K562 (cell line): ENCODE measurements around the gene ALOXE3. TPM values are rescaled to one million over a fixed set of nuclear protein-coding genes. Genes with fewer than 3 reads are reported as not detected.

Source experiments
- ATAC-seq: fragments of 200-7000 bp; cut with Tn5 transposase; 3 replicates; pipeline ENCODE4 v1.9.1; 2020; ENCODE audit warnings: moderate library complexity
- BruUV-seq: library from RNA; stranded (reverse); fragments of 400-500 nt; replicated peaks from 2 replicates; lab custom pipeline; 2021; lab: Mats Ljungman, UMichigan
- CTCF ChIA-PET: fragments of 300-600 bp; formaldehyde crosslinking; extraction: SDS; loops from one replicate; lab custom pipeline; 2021; ENCODE audit warnings: low intra/inter-chr PET ratio; lab: Yijun Ruan, JAX
- POLR2A ChIA-PET: fragments of 300-600, 350-650 bp; sonication (Branson Sonifier 250); formaldehyde crosslinking; extraction: SDS; loops from one replicate; lab custom pipeline; 2021; ENCODE audit warnings: antibody characterized with exemption, inconsistent platforms; lab: Yijun Ruan, JAX
- DNase-seq, 4 experiments: peaks; one replicate each; pipeline versions ENCODE4 v3.0.0 to v3.0.0-alpha.2; 2011 to 2018; ENCODE audit warnings: low spot score in 3 of 4, mixed read lengths in 3 of 4; ENCODE audit errors: extremely low read depth in 1 of 4
- FAIRE-seq: peaks from 2 replicates; lab custom pipeline; 2011; peaks lifted over from hg19 to GRCh38; lab: Jason Lieb, UNC
- H2AFZ ChIP-seq: 2 replicates; pipeline ENCODE4 v1.6.0; 2011; ENCODE audit warnings: low read depth, low read length, control low read depth, inconsistent platforms
- H3K27ac ChIP-seq: fragments of 200-600 bp; 3 replicates; pipeline ENCODE4 v1.8.0; 2011; ENCODE audit warnings: low read depth, mild to moderate bottlenecking, control low read depth, inconsistent platforms, low read length, moderate library complexity, mixed read lengths; ENCODE audit errors: extremely low read depth
- H3K27me3 ChIP-seq, 2 experiments: fragments of 300-600 bp in 1 of 2; 2 replicates in 1 of 2; 3 replicates in 1 of 2; pipeline versions ENCODE4 v1.6.0 to v1.8.0; 2011; ENCODE audit warnings: inconsistent platforms in 2 of 2, low read length in 2 of 2, mild to moderate bottlenecking in 1 of 2, mixed read lengths in 1 of 2, moderate library complexity in 1 of 2; ENCODE audit not compliant: control insufficient read depth in 2 of 2, insufficient read depth in 2 of 2
- H3K36me3 ChIP-seq: fragments of 300-600 bp; 3 replicates; pipeline ENCODE4 v1.8.0; 2011; ENCODE audit warnings: mild to moderate bottlenecking, low read length, inconsistent platforms; ENCODE audit not compliant: control insufficient read depth, insufficient read depth
- H3K4me1 ChIP-seq, 2 experiments: fragments of 200-600 bp in 1 of 2; replicated peaks in 1 of 2; 2 replicates in 1 of 2; 3 replicates in 1 of 2; pipeline versions ENCODE4 v1.5.1 to v1.8.0; 2011; ENCODE audit warnings: inconsistent platforms in 2 of 2, low read length in 2 of 2, mild to moderate bottlenecking in 1 of 2, mixed read lengths in 1 of 2, moderate library complexity in 1 of 2; ENCODE audit not compliant: control insufficient read depth in 2 of 2, insufficient read depth in 2 of 2
- H3K4me2 ChIP-seq: 2 replicates; pipeline ENCODE4 v1.6.1; 2011; ENCODE audit warnings: low read length, control low read depth, inconsistent platforms, mixed read lengths; ENCODE audit not compliant: insufficient read depth
- H3K4me3 ChIP-seq: fragments of 200-600 bp; sonication (generic), shearing (Covaris generic); 2 replicates; pipeline ENCODE4 v1.5.1; 2016; ENCODE audit warnings: control low read depth, inconsistent platforms
- H3K79me2 ChIP-seq: fragments of 200-600 bp; 3 replicates; pipeline ENCODE4 v1.8.0; 2011; ENCODE audit warnings: low read length, inconsistent platforms; ENCODE audit not compliant: control insufficient read depth, insufficient read depth
- H3K9ac ChIP-seq, 2 experiments: 2 replicates each; pipeline versions ENCODE4 v1.6.0 to v1.6.1; 2011; ENCODE audit warnings: low read depth in 2 of 2, low read length in 2 of 2, control low read depth in 1 of 2, inconsistent platforms in 1 of 2, mild to moderate bottlenecking in 1 of 2, mixed read lengths in 1 of 2; ENCODE audit not compliant: insufficient read depth in 1 of 2
- H3K9me1 ChIP-seq: one replicate; pipeline ENCODE4 v1.6.0; 2011; ENCODE audit warnings: inconsistent platforms, mild to moderate bottlenecking, low read length, moderate library complexity; ENCODE audit not compliant: control insufficient read depth, insufficient read depth
- H3K9me3 ChIP-seq: replicated peaks from 2 replicates; pipeline ENCODE4 v1.5.1; 2011; ENCODE audit warnings: low read depth, low read length, inconsistent platforms; ENCODE audit not compliant: control insufficient read depth, insufficient read depth
- H4K20me1 ChIP-seq: replicated peaks from 2 replicates; pipeline ENCODE4 v1.6.1; 2011; ENCODE audit warnings: low read length, inconsistent platforms, mixed read lengths; ENCODE audit not compliant: control insufficient read depth, insufficient read depth
- CHD2 ChIP-seq: IDR thresholded peaks from 2 replicates; pipeline ENCODE4 v1.6.1; 2011; ENCODE audit warnings: low read depth, low read length
- HDAC1 ChIP-seq, 2 experiments: fragments of 450-650 bp; IDR thresholded peaks; 2 replicates each; pipeline ENCODE4 v1.6.1; 2016 to 2017; ENCODE audit warnings: inconsistent platforms in 1 of 2, mild to moderate bottlenecking in 1 of 2, moderate library complexity in 1 of 2
- HIVEP1 ChIP-seq: fragments of 250-450 bp; sonication (Bioruptor Pico); IDR thresholded peaks from 2 replicates; pipeline ENCODE4 v1.4.0; 2020; ENCODE audit warnings: mild to moderate bottlenecking
- HMG20B ChIP-seq: fragments of 250-450 bp; sonication (Bioruptor Pico); IDR thresholded peaks from 2 replicates; pipeline ENCODE4 v1.5.0; 2021; ENCODE audit warnings: mild to moderate bottlenecking
- NFATC3 ChIP-seq: fragments of 450-650 bp; IDR thresholded peaks from 2 replicates; pipeline ENCODE4 v1.6.1; 2017; ENCODE audit warnings: mild to moderate bottlenecking
- NR2C2 ChIP-seq, 2 experiments: fragments of 200-800 bp in 1 of 2; sonication (Bioruptor generic) in 1 of 2; sonication (generic) in 1 of 2; formaldehyde crosslinking in 1 of 2; IDR thresholded peaks; 2 replicates each; pipeline versions ENCODE4 v1.6.1 to v1.8.0; 2016 to 2022; ENCODE audit warnings: mild to moderate bottlenecking in 1 of 2, missing compliant biosample characterization in 1 of 2, missing genetic modification characterization in 1 of 2, missing genetic modification reagents in 1 of 2
- OTX1 ChIP-seq: fragments of 450-650 bp; formaldehyde crosslinking; IDR thresholded peaks from 2 replicates; pipeline ENCODE4 v1.4.0; 2022; ENCODE audit warnings: mild to moderate bottlenecking
- PRDM10 ChIP-seq: fragments of 450-650 bp; IDR thresholded peaks from 2 replicates; pipeline ENCODE4 v1.6.1; 2018; ENCODE audit not compliant: partially characterized antibody
- RAD21 ChIP-seq, 2 experiments: fragments of 250-450 bp in 1 of 2; fragments of 450-650 bp in 1 of 2; sonication (Bioruptor Pico) in 1 of 2; formaldehyde crosslinking in 1 of 2; IDR thresholded peaks in 1 of 2; conservative IDR thresholded peaks in 1 of 2; 2 replicates each; pipeline versions ENCODE4 v1.4.0 to v1.8.0; 2020 to 2022; ENCODE audit warnings: mild to moderate bottlenecking in 2 of 2, moderate library complexity in 1 of 2
- RUNX1 ChIP-seq: sonication (generic); IDR thresholded peaks from 2 replicates; pipeline ENCODE4 v1.6.1; 2016; ENCODE audit warnings: antibody characterized with exemption, low read depth
- SMAD1 ChIP-seq: fragments of 150-350 bp; IDR thresholded peaks from 2 replicates; pipeline ENCODE4 v1.6.1; 2014; ENCODE audit warnings: low read length, low read depth; ENCODE audit not compliant: partially characterized antibody
- SMAD2 ChIP-seq: fragments of 150-350 bp; IDR thresholded peaks from 2 replicates; pipeline ENCODE4 v1.6.1; 2014; ENCODE audit warnings: low read depth, mild to moderate bottlenecking, low read length
- SUPT5H ChIP-seq: fragments of 450-650 bp; IDR thresholded peaks from 2 replicates; pipeline ENCODE4 v1.6.1; 2016
- U2AF1 ChIP-seq: fragments of 200-400 bp; formaldehyde crosslinking; optimal IDR thresholded peaks from 2 replicates; pipeline ENCODE3; 2017; ENCODE audit warnings: mild to moderate bottlenecking, low read depth, low read length, moderate library complexity
- ZNF263 ChIP-seq: sonication (generic); formaldehyde crosslinking; IDR thresholded peaks from 2 replicates; pipeline ENCODE4 v1.8.0; 2022; ENCODE audit warnings: mild to moderate bottlenecking, missing genetic modification reagents, borderline replicate concordance
- ZNF384 ChIP-seq: IDR thresholded peaks from 2 replicates; pipeline ENCODE4 v1.6.1; 2012; ENCODE audit warnings: low read depth, low read length, improper control_type of control experiment
- ZNF511 ChIP-seq: sonication (generic); formaldehyde crosslinking; IDR thresholded peaks from 2 replicates; pipeline ENCODE4 v1.8.0; 2022; ENCODE audit warnings: mild to moderate bottlenecking, missing genetic modification reagents
- ZNF766 ChIP-seq: fragments of 200-800 bp; sonication (Bioruptor generic); conservative IDR thresholded peaks from 2 replicates; pipeline ENCODE4 v1.6.1; 2016; ENCODE audit warnings: missing genetic modification characterization, missing compliant biosample characterization
- WGBS: fragments of 100-300 bp; shearing (Covaris generic); methylation state at CpG from one replicate; pipeline ENCODE4 v1.1.6; 2016; ENCODE audit warnings: low coverage, mixed read lengths; ENCODE audit not compliant: insufficient coverage; ENCODE audit errors: missing lambda C conversion rate; 5-methylcytosine and 5-hydroxymethylcytosine counted together
- in situ Hi-C: fragments of 300-500 bp; cut with MboI; formaldehyde crosslinking; loops from 4 replicates; pipeline ENCODE4 v1.15.0; 2018; ENCODE audit warnings: inconsistent platforms, mixed read lengths
- intact Hi-C: fragments of 100-400 bp; cut with micrococcal nuclease; formaldehyde crosslinking; loops from 2 replicates; pipeline ENCODE4 v1.14.2; 2022
- polyA plus RNA-seq, 8 experiments: library from polyadenylated mRNA; depleted of rRNA in 4 of 8; stranded (reverse) in 5 of 8; unstranded in 3 of 8; fragments of >200 nt; fragmentation: Nextera tagmentation in 2 of 8; fragmentation: Illumina TruSeq in 1 of 8; extraction: Ambion mirVana in 2 of 8; extraction: Trizol in 1 of 8; gene quantifications; 2 replicates each; pipeline versions ENCODE4 v1.2.1 to v1.2.3, GENCODE V29; 2011 to 2014; ENCODE audit warnings: inconsistent platforms in 1 of 8, missing spikeins in 1 of 8
- total RNA-seq, 7 experiments: library from RNA; depleted of rRNA in 6 of 7; stranded (reverse); fragments of >200 nt in 6 of 7; fragmentation: Illumina TruSeq in 2 of 7; extraction: Trizol in 2 of 7; gene quantifications; 2 replicates each; pipeline versions ENCODE4 v1.2.1 to v1.2.3, GENCODE V29; 2011 to 2021; ENCODE audit warnings: low replicate concordance in 1 of 7

The ALOXE3 gene
- total and polyA plus RNA-seq, 9 of the 15 experiments (the other 6 are each of a cell fraction or from before 2014, with no cell fraction given) = 0.04 TPM; not detected in 8

GRCh38 chr17:8063761-8064534 is 54.4 kb downstream of the ALOXE3 start:
- 30% methylated on average over 7 of the region's 28 CpGs for WGBS
- Histone ChIP-seq H3K9me3 (no peaks in the 10 kb centered on the region), H3K4me2 (peak overlapping the region; percentile 46), H3K36me3 (no peaks in the 10 kb centered on the region), H3K9ac (0 out of 4 replicates have a peak overlapping the region, but pooled peaks of 1 of the 2 experiments have one; percentile 52), H3K9me1 (no peaks in the 10 kb centered on the region), H3K4me3 (no peak overlapping the region), H2AFZ (no peak overlapping the region), H3K79me2 (no peaks in the 10 kb centered on the region), H3K27ac (no peak overlapping the region), H3K4me1 (peaks cover 8 to 11% of the 10 kb centered on the region in 2 experiments; a peak in 4 of 5 replicates), H3K27me3 (0 out of 5 replicates have a peak, but pooled peaks cover 0 to 3% of the 10 kb centered on the region in 2 experiments), H4K20me1 (no peaks in the 10 kb centered on the region)
- in situ Hi-C loops (loop anchor here (25.0 kb wide), 2 partner anchors 723 to 923 kb away; partner anchors contain the start of gene MFSD6L), intact Hi-C loops (no loop called here)
- POLR2A ChIA-PET = no interaction called here
- TF ChIP-seq PRDM10 (peak; percentile 89), SUPT5H (no peak), HIVEP1 (no peak), ZNF766 (no peak), HDAC1 (IDR thresholded peaks at IDR 0.05) (no peak), RAD21 (CRISPR knock-in tag; conservative IDR thresholded peaks at IDR 0.05 in 1 of 2, IDR thresholded peaks at IDR 0.05 in 1 of 2) (no peak), ZNF263 (CRISPR knock-in tag) (peak; percentile 79; the same call in 1 of the 2 replicates), HMG20B (CRISPR knock-in tag) (no peak), OTX1 (CRISPR knock-in tag) (no peak), RUNX1 (no peak), ZNF511 (no peak), SMAD1 (no peak), U2AF1 (no peak), SMAD2 (no peak), ZNF384 (no peak), NR2C2 (CRISPR knock-in tag; IDR thresholded peaks at IDR 0.05) (no peak), NR2C2 (tag; IDR thresholded peaks at IDR 0.05) (no peak), NFATC3 (no peak), CHD2 (no peak)
- DNase-seq (no peak), FAIRE-seq (no peak), ATAC-seq (no peak)
- CTCF ChIA-PET = no interaction called here
- no TSS peak for BruUV-seq
